Iris pigment epithelial cell (primary cell): ENCODE measurements around the gene ERMAP.
"Not testable (repeated sequence)": the region's sequence is repeated elsewhere in the genome, so short reads cannot be mapped to it uniquely, and the experiment has no call there.

Source experiments
- DNase-seq: peaks from one replicate; pipeline ENCODE4 v3.0.0-alpha.2; 2011; ENCODE audit warnings: low read depth

The ERMAP gene

DNA sequence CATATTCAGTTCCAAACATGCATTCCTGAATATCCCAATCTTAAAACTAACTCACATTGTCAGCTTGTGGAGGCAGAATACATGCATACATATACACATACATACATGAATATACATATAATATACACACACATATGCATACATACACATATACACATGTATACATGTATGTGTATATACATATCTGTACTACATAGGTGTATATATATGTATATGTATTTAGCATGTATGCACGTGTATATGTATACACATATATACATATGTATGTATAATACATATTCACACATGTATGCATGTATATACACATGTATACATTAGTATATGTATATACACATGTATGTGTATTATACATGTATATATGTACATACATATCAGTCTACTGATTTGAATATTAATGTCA lies 28.3 kb downstream of the ERMAP start:
- DNase-seq = no peak

DNA sequence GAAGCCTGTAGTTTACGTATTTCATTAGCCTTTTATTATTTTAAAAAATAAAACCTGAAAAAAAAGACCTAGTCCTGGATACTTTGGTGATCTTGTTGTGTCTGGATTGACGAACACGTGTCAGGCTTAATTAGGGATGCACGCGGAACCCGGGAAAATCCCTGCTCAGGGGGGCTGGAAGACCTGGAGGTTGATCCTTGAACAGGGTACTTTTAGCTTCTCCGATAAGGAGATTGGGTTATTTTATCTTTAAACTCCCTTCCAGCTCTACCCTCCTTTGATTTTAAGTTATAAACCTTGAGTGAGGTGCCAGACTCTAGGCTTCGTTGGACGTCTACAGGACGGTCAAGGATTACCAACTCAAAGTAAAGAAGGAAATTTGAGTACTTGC lies 28.9 kb downstream of the ERMAP start:
- no peak for DNase-seq

DNA sequence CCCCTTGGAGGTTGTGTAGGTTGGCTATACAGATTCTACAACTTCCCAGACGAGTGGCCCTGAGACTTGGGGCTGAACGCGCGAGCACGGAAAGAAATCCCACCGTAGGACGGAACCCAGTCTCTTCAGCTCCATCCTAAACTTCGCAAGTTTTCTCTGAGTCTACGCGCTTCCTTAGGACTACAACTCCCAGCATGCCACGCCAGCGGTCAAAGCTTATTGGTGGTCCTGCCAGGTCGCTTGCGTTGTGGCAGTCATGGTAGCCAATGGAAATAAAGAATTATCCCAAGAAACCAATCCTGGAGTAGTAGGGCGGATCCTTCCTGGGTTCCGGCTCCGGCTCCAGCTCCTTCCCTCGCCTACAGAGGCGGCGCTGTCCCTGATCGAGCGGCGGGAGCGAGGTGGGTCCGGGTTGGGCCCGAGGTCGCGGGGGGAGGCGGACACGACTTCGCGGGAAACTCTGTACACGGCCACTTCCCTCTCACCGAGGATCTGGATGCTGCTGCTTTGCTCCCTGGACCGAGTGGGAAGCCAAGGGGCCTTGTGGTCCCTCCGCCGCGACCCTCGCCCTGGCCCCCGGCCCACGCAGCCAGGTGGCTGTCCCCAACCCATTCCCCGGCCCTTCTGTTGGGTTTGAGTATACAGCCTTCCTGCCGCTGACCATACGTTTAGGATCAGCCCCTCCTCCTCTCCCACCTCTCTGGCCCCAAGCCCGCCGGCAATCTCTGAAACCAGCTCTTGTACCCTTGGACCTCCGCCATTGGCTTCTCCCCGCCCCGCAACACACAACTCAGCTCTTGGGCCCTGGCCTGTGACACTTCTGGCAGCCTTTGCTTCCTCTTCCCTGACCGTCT lies 29.6 kb downstream of the ERMAP start, which contains the start of gene ZNF691:
ZNF691 (plus strand) TSS at position 357 of the 854 bp plus-strand sequence. CDS start 3,046 bp downstream, outside the sequence.
- peak; percentile 99 for DNase-seq

DNA sequence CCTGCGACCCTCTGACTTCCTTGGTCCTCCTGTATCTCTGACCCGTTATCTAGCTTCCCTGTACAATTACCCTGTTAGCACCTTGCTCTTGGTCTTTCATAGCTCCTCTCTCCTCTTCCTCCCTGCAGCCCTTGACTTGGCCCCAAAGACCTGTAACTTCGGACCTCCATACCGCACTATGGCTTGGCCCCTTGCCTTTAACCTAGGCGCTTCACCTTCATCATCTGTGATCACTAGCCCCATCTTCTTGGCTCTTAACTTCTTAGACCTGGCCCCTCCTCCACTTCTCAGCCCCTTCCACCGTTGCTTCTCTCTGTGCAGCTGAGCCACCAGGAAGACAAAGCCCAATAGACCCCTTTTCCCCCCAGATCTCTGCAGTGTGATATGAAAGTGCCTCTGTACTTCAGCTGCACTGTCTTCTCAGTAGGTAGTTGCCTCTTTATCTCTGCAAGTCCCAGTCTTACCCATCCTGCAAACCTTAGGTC lies 30.2 kb downstream of the ERMAP start:
- DNase-seq = no peak

DNA sequence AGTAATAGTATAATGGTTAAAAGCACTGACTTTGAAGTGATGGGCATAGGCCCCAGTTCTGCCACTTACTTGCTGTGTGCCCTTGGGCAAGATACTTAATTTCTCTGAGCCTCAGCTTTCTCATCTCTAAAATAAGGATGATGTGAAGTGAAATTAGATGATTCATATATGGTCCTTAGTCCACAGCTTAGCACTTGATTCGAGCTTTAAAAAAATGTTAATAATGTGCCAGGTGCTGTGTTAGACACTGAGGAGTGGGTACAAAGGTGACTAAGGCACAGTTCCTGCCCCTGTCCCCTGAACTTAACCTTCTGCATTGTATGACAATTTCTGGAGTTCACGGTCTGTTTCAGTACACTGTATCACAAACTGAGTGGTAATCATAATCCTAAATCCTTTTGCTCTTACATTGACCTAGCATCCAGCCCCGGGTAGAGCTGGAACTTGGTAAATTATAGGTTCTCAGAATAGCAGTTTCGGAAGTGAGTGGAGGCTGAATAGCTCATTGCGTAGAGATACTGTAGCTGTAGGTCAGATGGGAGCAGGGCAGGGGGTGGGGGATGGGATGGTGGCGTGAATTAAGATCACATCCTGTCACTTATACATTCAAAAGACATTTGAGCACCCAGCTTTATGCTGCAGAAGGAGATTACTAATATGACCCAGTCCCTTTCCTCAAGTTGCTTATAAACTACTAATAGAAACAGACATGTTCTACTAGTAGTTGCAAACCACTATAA lies 31.0 kb downstream of the ERMAP start:
- DNase-seq = no peak

DNA sequence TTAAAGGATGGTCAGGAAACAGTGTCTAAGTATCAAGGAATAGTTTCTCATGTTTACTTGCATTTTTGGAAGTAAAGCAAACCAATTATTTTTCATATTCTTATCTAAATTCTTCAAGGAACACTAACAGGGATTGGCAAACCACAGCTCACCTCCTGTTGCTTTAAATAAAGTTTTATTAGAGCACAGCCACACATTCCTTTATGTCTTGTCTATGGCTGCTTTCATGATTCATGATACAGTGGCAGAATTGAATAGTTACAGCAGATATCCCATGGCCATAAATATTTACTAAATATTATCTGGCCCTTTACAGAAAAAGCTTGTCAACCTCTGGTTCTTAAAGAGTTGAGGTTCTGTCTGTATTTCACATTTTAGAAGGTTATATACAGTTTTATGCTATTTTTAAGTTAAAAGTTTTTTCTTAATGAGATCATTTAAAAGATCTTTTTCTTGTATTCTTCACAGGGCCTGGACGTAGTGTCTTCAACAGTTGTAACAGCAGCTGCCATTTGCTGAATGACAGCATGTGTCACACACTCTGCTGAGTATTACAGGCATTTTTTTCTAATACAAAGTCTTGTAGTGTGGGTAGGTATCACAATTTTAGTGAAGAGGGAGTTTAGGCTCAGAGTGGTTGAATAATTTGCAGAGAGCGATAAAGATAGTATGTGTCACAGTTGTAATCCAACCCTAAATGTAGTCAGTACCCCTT lies 32.1 kb downstream of the ERMAP start:
- DNase-seq = no peak

DNA sequence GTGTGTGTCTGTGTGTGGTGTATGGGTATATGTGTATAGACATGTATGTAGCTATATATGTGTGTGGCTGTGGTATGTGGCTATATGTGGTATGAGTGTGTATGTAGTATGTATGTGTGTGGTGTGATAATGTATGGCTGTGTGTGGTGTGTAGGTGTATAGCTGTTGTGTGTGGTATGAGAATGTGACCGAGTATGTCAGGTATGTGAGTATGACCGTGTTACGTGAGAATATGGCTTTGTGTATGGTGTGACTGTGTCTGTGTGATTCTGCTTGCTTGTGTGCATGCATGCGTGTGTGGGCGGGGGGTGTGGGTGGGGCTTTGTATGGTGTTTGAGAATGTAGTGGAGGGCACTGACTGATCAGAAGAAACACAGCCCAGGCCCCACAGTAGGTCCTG lies 33.0 kb downstream of the ERMAP start:
- DNase-seq = no peak

DNA sequence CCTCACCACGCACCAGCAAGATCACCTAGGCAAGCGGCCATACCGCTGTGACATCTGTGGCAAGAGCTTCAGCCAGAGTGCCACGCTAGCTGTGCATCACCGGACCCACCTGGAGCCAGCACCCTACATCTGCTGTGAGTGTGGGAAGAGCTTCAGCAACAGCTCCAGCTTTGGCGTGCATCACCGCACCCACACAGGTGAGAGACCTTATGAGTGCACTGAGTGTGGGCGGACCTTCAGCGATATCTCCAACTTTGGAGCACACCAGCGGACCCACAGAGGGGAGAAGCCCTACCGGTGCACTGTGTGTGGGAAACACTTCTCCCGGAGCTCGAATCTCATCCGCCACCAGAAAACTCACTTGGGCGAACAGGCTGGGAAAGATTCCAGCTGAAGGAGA lies 34.5 kb downstream of the ERMAP start:
- no peak for DNase-seq

DNA sequence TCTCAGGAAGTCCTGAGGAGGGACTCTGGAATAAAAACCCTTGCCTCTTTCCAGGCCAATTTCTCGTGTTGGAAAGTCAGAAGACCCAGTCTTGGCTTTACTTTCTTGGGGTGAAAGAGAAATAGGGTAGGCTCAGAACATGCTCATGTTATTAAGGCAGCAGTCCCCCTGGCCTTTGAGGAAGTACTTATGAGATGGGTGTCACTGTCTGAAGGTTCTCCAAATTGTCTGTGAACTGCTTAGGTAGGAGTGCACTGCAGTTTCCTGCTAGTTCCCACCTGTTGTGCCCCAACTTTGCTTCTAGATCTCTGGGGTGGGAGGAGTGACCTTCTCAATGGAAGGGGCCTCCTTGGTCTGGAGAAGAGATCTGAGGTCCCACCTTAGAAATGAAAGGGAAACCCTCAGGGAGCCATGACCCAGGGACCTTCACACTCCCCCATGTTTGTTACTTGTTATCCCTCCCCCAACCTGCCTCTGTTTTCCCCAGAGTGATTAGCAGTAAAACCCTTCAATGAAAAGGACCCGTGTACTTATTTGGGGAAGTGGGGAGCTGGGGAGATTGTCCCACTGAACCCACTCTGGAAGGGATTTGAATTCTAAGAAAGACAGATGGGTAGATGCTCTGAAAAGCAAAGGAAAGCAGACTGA lies 35.2 kb downstream of the ERMAP start:
- no peak for DNase-seq

DNA sequence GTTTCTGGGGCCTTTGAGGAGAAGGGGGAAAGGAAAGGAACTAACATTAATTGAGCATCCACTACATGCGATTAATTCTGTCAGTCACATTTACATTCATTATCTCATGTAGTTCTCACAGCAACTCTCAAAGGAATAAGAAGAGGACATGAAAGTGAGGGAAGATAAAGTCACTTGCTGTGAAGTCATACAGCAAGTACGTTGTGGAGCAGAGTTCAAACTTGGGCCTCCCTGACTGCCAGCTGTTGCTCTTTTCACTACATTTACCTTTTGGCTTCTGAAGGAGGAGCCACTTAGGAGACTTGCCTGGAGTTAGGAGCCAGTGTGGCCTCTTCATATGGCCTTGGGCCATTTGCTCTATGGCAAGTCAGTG lies 35.7 kb downstream of the ERMAP start:
- DNase-seq = peak; percentile 52

DNA sequence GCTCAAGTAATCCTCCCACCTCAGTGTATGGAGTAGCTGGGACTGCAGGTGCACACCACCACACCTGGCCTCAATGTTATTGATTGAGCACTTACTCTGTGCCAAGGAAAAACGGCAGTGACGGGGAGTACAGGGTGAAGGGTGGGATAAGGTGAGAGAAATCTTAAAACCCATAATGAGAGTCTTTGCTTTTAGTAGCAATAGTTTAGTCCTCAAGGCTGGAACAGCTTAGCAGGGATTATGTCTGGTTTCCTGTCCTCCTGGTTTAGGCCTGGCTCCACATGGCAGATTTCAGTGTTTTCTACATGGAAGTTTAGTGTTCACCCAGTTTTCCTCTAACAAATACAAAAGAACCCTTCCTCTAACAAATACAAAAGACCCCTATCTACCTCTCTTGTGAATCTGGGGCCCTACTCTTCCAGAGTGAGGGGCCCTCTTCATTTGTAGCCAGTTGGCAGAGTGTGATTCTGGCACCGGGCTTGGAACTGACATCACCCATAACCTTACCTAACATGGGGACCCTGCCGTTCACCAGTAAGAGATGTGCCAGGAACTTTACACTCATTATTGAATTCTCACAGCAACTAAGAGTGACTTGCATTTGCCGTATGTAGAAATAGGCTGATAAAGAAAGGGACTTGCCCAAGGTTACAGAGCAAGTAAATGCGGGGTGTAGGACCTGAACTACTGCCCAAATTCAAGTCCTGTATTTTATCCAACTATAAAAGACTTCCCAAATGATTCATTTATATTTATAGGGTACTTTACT lies 36.4 kb downstream of the ERMAP start:
- peak; percentile 26 for DNase-seq

DNA sequence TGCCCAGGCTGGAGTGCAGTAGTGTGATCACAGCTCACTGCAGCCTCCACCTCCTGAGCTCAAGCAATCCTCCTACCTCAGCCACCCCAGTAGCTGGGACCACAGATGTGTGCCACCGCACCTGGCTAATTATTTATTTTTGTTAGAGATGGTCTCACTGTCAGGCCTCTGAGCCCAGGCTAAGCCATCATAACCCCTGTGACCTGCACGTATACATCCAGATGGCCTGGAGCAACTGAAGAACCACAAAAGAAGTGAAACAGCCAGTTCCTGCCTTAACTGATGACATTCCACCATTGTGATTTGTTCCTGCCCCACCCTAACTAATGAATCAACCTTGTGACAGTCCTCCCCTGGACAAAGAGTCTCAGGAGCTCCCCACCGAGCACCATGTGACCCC lies 39.6 kb downstream of the ERMAP start:
- DNase-seq = not testable (repeated sequence)

DNA sequence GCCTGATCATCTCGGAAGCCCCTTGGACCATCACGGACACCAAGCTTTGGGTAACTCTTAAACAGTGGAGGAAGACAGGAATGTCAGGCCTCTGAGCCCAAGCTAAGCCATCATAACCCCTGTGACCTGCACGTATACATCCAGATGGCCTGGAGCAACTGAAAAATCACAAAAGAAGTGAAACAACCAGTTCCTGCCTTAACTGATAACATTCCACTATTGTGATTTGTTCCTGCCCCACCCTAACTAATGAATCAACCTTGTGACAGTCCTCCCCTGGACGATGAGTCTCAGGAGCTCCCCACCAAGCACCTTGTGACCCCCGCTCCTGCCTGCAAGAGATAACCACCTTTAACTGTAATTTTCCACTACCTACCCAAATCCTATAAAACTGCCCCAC lies 42.4 kb downstream of the ERMAP start:
- DNase-seq = not testable (repeated sequence)

DNA sequence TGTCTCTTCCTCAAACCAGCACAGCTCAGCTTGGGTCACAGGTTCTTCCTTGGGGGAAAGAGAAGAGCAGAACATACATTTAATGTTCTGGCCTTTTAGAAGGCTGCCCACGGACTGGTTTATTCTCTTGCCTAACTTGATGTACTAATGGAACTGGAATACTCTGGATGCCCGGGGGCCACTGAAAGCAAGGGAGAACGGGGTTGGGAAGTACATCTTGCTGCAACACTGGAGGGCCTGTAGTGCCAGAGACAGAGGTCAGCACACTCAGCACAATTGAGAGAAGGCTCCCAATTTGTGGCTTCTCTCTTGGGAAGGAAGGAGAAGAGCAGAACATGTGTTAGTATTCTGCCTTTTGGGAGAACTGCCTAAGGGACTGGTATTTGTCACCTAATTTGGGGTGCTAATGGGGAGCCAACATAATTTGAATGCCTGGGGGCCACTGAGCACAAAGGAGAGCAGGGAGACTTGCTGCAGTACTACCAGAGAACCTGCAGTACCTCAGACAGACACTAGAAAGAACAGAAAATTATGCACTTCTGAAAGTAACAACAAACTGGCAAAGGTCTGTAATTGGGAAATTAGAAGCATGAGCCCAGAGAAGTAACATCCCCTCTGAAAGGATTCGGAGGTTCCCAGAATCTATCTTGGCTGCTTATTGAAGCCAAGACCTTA lies 43.6 kb downstream of the ERMAP start:
- DNase-seq = no peak

DNA sequence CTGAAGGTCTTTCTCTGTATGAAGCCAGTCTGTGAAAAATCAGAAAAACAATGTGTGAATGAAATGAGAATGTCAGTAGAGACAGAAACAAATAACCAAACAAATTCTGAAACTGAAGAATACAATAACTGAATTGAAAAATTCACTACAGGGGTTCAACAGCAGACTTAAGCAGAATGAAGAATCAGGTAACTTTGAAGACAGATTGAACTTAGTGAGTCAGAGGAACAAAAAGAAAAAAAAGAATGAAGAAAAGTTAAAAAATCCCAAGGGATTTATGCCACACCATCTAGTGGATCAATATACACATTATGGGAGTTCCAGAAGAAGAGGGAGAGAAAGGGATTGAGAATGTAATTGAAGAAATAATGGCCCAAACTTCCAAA lies 44.1 kb downstream of the ERMAP start:
- DNase-seq = no peak

DNA sequence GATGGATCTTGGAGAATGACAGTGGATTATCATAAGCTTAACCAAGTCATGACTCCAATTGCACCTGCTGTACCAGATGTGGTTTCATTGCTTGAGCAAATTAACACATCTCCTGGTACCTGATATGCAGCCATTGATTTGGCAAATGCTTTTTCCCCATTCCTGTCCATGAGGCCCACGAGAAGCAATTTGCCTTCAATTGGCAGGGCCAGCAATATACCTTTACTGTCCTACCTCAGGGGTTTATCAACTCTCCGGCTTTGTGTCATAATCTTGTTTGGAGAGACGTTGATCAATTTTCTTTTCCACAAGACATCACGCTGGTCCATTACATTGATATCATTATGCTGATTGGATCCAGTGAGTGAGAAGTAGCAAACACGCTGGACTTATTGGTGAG lies 49.6 kb downstream of the ERMAP start:
- no peak for DNase-seq

DNA sequence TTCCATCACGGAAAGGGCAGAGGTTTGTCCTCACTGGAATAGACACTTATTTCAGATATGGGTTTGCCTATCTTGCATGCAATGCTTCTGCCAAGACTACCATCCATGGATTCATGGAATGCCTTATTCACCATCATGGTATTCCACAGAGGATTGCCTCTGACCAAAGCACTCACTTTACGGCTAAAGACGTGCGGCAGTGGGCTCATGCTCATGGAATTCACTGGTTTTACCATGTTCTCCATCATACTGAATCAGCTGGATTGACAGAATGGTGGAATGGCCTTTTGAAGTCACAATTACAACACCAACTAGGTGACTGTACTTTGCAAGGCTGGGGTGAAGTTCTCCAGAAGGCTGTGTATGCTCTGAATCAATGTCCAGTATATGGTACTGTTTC lies 51.5 kb downstream of the ERMAP start:
- not testable (repeated sequence) for DNase-seq

DNA sequence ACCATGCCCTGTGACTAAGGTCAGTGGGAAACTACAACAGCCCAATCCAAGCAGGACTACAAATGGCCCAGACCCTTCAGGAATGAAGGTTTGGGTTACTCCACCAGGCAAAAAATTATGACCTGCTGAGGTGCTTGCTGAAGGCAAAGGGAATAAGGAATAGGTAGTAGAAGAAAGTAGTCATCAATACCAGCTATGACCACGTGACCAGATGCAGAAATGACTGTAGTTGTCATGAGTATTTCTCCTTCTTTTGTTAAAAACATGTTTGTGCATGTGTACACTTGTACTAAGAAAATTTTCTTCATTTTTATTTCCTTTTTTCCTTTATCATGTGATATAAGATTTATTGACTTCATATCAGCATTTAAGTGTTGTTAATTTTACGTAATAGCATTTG lies 52.3 kb downstream of the ERMAP start:
- not testable (repeated sequence) for DNase-seq

DNA sequence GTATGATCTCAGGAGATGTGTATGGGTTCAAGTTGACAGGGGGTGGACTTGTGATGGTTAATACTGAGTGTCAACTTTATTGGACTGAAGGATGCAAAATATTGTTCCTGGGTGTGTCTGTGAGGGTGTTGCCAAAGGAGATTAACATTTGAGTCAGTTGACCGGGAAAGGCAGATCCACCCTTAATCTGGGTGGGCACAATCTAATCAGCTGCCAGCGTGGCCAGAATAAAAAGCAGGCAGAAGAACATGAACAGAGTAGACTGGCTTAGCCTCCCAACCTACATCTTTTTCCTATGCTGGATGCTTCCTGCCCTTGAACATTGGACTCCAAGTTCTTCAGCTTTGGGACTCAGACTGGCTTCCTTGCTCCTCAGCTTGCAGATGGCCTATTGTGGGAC lies 52.8 kb downstream of the ERMAP start:
- not testable (repeated sequence) for DNase-seq

DNA sequence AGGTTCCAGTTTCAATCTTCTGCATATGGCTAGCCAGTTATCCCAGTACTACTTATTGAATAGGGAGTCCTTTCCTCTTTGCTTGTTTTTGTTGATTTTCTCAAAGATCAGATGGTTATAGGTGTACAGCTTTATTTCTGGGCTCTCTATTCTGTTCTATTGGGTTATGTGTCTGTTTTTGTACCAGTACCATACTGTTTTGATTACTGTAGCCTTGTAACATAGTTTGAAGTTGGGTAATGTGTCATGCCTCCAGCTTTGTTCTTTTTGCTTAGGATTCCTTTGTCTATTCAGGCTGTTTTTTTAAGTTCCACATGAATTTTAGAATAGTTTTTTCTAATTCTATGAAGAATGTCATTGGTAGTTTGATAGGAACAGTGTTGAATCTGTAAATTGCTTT lies 56.2 kb downstream of the ERMAP start:
- not testable (repeated sequence) for DNase-seq

DNA sequence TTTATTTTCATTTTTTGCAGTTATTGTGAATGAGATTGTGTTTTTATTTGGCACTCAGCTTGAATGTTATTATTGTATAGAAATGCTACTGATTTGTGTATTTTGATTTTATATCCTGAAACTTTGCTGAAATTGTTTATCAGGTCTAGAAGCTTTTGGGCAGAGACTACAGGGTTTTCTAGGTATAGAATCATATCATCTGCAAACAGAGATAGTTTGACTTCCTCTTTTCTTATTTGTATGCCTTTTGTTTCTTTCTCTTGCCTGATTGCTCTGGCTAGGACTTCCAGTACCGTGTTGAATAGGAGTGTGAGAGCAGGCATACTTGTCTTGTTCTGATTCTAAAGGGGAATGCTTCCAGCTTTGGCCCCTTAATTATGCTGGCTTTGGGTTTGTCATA lies 56.7 kb downstream of the ERMAP start:
- no peak for DNase-seq
